Activated naive CD8-positive, alpha-beta T cell treated with anti-CD3 and anti-CD28 coated beads for 36 hours (primary cell): ENCODE results near the gene PER2. TPM values are rescaled to one million over a fixed set of nuclear protein-coding genes. Genes with fewer than 3 reads are reported as not detected.
A peak's percentile ranks its signal among the peaks of the same experiment; 100 is the strongest.

Experiments
- DNase-seq: peaks from one replicate; pipeline ENCODE4 v3.0.0; 2021
- H3K27ac Mint-ChIP-seq: one replicate; pipeline ENCODE4 v1.8.0; 2022; ENCODE audit warnings: mild to moderate bottlenecking, moderate library complexity, mixed read lengths
- H3K27me3 Mint-ChIP-seq: one replicate; pipeline ENCODE4 v1.8.0; 2022; ENCODE audit warnings: mild to moderate bottlenecking, mixed read lengths
- H3K36me3 Mint-ChIP-seq: one replicate; pipeline ENCODE4 v1.8.0; 2021; ENCODE audit warnings: mild to moderate bottlenecking, mixed read lengths
- H3K4me1 Mint-ChIP-seq: one replicate; pipeline ENCODE4 v1.8.0; 2021; ENCODE audit warnings: mixed read lengths
- H3K4me3 Mint-ChIP-seq: one replicate; pipeline ENCODE4 v1.8.0; 2022; ENCODE audit warnings: mild to moderate bottlenecking, moderate library complexity, mixed read lengths
- H3K9me3 Mint-ChIP-seq: one replicate; pipeline ENCODE4 v1.8.0; 2022; ENCODE audit warnings: mixed read lengths
- total RNA-seq, 2 experiments: library from RNA; stranded (reverse); gene quantifications; one replicate each; pipeline ENCODE4 v1.2.3, GENCODE V29; 2021

PER2 gene
- total RNA-seq, 2 experiments from 2014 or later: 15.3 to 17.5 TPM

DNA sequence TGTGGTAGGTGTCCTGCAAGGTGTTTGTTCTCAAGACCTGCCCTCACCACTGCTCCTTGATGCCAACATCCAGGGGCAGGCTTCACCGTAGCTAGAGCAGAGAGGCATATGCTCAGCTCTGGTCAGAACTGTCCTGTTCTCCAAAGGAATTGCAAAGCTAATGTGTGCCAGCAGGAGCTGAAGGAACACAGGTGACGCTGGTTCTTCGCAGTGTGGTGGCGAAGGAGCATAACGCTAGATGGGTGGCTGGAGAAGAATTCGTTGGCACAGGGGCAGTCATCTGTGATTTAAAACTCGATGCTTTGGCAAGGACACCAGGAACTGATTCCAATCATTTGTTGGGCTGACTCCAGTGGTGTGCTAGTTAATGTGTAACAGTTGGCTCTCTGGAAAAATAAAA lies 11.4 kb upstream of the PER2 start:
- H3K27ac Mint-ChIP-seq: no peak overlapping the region
- no peaks in the 10 kb centered on the region for H3K36me3 Mint-ChIP-seq
- no peaks in the 10 kb centered on the region for H3K9me3 Mint-ChIP-seq

DNA sequence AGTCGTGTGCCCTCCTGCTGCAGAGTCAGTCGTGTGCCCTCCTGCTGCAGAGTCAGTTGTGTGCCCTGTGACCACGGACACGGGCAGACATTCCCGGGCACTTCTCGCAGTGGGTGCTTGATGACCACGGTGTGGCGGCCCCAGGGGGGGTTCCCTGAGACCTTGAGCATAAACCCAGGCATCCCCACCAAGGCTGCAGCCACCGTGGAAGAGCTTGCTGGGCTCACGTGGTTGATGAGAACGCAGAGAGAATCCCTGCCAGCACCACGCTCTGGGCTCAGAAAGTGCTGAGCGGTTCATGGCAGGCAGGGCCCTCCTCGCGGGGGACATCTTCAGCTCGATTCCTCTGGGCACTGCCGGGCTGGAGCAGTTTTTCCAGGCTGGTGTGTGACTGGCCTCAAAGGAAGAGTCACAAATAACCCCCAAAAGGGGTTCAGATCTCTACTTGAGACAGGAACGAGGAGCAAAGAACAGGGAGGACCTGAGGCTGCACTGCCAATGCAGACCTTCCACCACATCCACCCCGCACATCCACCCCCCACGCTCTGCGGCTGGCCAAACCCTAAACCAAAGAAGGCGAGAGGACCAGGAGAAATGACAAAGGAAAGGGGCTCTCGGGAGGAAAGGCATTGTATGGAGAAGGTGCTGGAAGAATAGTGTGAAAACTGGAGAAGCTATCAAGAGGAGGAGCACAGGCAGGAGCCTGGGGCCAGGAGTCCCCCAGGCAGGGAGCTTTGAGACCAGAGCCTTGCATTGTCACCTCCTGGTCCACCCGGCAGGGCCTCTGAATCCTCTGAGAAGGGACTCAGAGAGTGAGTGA lies 8.4 kb upstream of the PER2 start:
- H3K4me1 Mint-ChIP-seq: no peaks in the 10 kb centered on the region
- DNase-seq: no peak
- no peak overlapping the region for H3K27ac Mint-ChIP-seq
- no peaks in the 10 kb centered on the region for H3K36me3 Mint-ChIP-seq
- H3K4me3 Mint-ChIP-seq: no peak overlapping the region
- no peaks in the 10 kb centered on the region for H3K27me3 Mint-ChIP-seq
- no peaks in the 10 kb centered on the region for H3K9me3 Mint-ChIP-seq

More for the DNA sequence above, 11.4 kb upstream of the PER2 start:
- H3K4me1 Mint-ChIP-seq: no peaks in the 10 kb centered on the region
- no peak for DNase-seq
- no peak overlapping the region for H3K4me3 Mint-ChIP-seq
- H3K27me3 Mint-ChIP-seq: no peaks in the 10 kb centered on the region

- Mint-ChIP-seq H3K27me3 (no peaks in the 10 kb centered on the region), H3K9me3 (no peaks in the 10 kb centered on the region), H3K36me3 (no peaks in the 10 kb centered on the region), H3K4me1 (no peaks in the 10 kb centered on the region), H3K27ac (no peak overlapping the region), H3K4me3 (no peak overlapping the region)
- DNase-seq: no peak
Observed at GRCh38 chr2:238295144-238296112, 7.0 kb upstream of the PER2 start.

DNA sequence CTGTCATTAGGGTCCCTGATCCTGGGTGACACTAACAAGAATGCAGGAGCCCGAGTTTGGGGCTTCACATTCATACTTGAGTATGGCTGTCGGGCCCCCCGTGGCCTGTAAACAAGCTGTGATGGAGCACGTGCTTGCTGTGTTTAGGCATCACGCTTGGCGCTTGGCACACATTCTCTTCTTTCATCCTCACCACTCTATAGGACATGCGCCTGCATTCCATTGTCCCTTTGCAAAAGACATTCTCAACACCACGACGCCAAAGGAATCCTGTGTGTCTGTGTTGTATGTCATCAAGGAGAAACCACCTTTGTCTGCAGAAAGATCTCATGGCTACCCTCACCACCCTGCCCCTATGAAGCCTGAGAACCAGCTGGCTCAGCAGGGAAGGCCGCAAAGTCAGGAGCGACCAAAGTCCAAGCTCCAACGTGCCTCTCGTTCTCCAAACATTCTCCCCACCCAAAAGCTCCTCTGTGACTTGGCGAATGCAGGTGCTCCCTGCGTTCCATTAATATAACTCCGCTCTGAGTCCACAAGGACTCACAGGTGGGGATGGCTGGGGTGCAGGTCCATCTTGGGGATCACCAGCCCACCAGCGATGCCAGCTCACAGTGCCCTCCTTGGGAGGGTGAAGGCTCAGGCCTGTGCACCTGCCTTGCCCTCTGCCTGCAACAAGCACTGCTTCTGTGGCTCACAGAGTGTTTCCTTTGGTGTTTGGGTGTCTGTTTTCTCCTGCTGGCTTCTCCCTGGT lies 6.2 kb upstream of the PER2 start:
- Mint-ChIP-seq H3K27ac (no peak overlapping the region), H3K4me3 (no peak overlapping the region), H3K9me3 (no peaks in the 10 kb centered on the region), H3K4me1 (peaks cover 8% of the 10 kb centered on the region), H3K36me3 (no peaks in the 10 kb centered on the region), H3K27me3 (no peaks in the 10 kb centered on the region)
- DNase-seq: no peak

GRCh38 chr2:238294046-238294392 lies 5.6 kb upstream of the PER2 start:
- no peaks in the 10 kb centered on the region for H3K27me3 Mint-ChIP-seq

GRCh38 chr2:238291550-238292281 lies 3.3 kb upstream of the PER2 start:
- no peaks in the 10 kb centered on the region for H3K9me3 Mint-ChIP-seq
- DNase-seq: no peak
- H3K27me3 Mint-ChIP-seq: no peaks in the 10 kb centered on the region
- H3K4me3 Mint-ChIP-seq: no peak overlapping the region
- peaks cover 22% of the 10 kb centered on the region for H3K4me1 Mint-ChIP-seq
- H3K36me3 Mint-ChIP-seq: no peaks in the 10 kb centered on the region
- no peak overlapping the region for H3K27ac Mint-ChIP-seq

More at GRCh38 chr2:238294046-238294392, 5.6 kb upstream of the PER2 start:
- DNase-seq: no peak
- Mint-ChIP-seq H3K4me1 (peaks cover 12% of the 10 kb centered on the region), H3K36me3 (no peaks in the 10 kb centered on the region), H3K27ac (no peak overlapping the region), H3K9me3 (no peaks in the 10 kb centered on the region), H3K4me3 (no peak overlapping the region)

GRCh38 chr2:238290715-238291549 lies 2.5 kb upstream of the PER2 start:
- Mint-ChIP-seq H3K4me1 (peaks cover 26% of the 10 kb centered on the region), H3K9me3 (no peaks in the 10 kb centered on the region), H3K36me3 (no peaks in the 10 kb centered on the region), H3K27ac (no peak overlapping the region), H3K27me3 (no peaks in the 10 kb centered on the region), H3K4me3 (no peak overlapping the region)
- no peak for DNase-seq

GRCh38 chr2:238290091-238290509 lies 1.7 kb upstream of the PER2 start:
- H3K4me3 Mint-ChIP-seq: peak overlapping the region; percentile 94
- H3K9me3 Mint-ChIP-seq: no peaks in the 10 kb centered on the region
- peaks cover 31% of the 10 kb centered on the region for H3K4me1 Mint-ChIP-seq
- no peaks in the 10 kb centered on the region for H3K27me3 Mint-ChIP-seq
- peak; percentile 20 for DNase-seq
- H3K27ac Mint-ChIP-seq: peak overlapping the region; percentile 99
- H3K36me3 Mint-ChIP-seq: no peaks in the 10 kb centered on the region

- Mint-ChIP-seq H3K27me3 (no peaks in the 10 kb centered on the region), H3K4me3 (peak overlapping the region; percentile 94), H3K9me3 (no peaks in the 10 kb centered on the region), H3K27ac (peak overlapping the region; percentile 99), H3K36me3 (no peaks in the 10 kb centered on the region), H3K4me1 (peaks cover 31% of the 10 kb centered on the region)
- DNase-seq: peak; percentile 12
Observed at GRCh38 chr2:238289574-238289973, 1.2 kb upstream of the PER2 start.

DNA sequence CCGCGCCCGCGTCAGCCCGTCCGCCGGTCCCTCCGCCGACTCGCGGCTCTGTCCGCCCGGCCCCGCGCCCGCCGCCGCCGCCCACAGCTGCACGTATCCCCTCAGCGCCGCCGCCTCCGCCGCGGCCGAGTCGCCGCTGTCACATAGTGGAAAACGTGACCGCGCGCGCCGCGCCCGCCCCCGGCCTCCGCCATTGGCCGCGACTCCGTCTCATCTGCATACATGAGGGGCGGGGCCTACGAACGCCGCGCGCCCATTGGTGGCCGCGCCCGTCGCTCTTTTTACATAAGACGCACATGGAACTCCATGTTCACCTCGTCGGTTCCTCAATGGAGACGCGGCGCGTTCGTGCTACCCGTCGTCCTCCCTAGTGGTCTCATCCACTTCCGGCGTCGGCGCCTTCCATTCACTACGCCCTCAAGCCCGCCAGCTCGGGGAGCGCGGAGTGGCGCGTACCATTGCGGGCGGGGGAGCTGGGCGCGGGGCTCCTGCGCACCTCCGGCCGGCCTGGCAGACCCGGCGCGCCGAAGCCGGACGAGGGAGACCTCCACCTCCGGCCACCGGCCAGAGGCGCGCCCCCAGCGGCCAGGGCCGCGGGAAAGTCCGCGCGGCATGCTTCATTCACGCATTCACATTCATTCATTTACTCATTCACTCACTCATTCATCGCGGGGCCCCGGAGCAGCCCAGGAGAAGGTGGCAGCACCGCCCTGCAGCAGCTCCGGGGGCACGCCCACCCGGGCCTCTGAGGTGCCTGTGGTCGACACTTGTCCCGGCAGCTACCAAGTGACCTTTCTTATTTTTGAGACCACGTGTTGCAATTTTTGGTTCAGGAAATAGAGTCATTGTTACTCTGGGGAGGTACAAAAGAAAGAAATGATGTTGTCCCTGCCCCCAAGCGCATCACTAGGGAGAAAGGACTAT lies 502 bp upstream of the PER2 start:
- no peaks in the 10 kb centered on the region for H3K27me3 Mint-ChIP-seq
- DNase-seq: peak; percentile 98
- H3K4me1 Mint-ChIP-seq: peaks cover 31% of the 10 kb centered on the region
- H3K27ac Mint-ChIP-seq: peak overlapping the region; percentile 99
- H3K9me3 Mint-ChIP-seq: no peaks in the 10 kb centered on the region
- no peaks in the 10 kb centered on the region for H3K36me3 Mint-ChIP-seq
- peak overlapping the region; percentile 94 for H3K4me3 Mint-ChIP-seq

DNA sequence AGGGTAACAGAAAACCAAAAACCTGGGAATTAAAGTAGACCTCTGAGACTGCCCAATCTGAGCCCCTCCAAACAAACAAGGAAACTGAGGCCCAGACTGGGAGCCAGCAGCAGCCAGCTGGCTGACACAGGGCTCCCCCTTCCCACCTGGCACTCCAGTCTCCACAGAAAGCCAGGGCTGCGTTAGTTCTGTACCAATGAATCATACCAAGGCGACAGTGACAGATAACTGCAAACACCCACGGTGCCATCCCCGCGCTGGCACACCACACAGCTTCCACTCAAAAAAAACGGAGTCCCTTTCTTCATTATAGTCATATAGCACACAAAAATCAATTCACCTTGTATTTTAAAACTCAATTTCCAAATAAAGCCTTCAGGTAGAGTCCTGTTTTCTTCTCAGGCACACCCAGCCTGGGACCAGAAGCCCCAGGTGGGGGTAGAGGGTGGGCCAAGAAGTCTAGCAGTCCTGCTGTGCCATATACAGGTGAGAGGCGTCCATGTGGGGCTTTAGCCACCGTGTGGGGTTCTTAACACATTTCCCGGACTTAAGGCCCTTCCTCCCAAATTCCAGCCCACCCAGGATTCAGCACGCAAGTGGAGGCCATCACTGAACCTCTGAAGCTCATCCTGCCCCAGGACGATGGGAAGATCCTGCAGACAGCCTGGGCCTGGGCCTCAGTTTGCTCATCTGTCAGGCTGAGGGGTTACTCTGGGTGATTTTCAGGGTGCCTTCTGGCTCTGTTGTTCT lies 1.2 kb downstream of the PER2 start:
- Mint-ChIP-seq H3K4me3 (peak overlapping the region; percentile 87), H3K4me1 (peaks cover 39% of the 10 kb centered on the region), H3K27ac (peak overlapping the region; percentile 60), H3K9me3 (no peaks in the 10 kb centered on the region), H3K27me3 (no peaks in the 10 kb centered on the region), H3K36me3 (peaks cover 2% of the 10 kb centered on the region)
- DNase-seq: peak; percentile 10

- H3K27me3 Mint-ChIP-seq: no peaks in the 10 kb centered on the region
- no peak for DNase-seq
- H3K4me1 Mint-ChIP-seq: peaks cover 42% of the 10 kb centered on the region
- peaks cover 2% of the 10 kb centered on the region for H3K36me3 Mint-ChIP-seq
- H3K9me3 Mint-ChIP-seq: no peaks in the 10 kb centered on the region
- H3K27ac Mint-ChIP-seq: no peak overlapping the region
- H3K4me3 Mint-ChIP-seq: peak overlapping the region; percentile 87
Observed at GRCh38 chr2:238286551-238286950, 1.9 kb downstream of the PER2 start.
